HepG2 (cell line): ENCODE data around the gene PANK4. TPM values are rescaled to one million over a fixed set of nuclear protein-coding genes. Genes with fewer than 3 reads are reported as not detected.

Source experiments
- ATAC-seq: fragments of 200-7000 bp; cut with Tn5 transposase; 3 replicates; pipeline ENCODE4 v1.9.1; 2020; ENCODE audit warnings: mild to moderate bottlenecking, moderate library complexity
- BruUV-seq: library from RNA; stranded (reverse); fragments of 400-500 nt; replicated peaks from 2 replicates; lab custom pipeline; 2021; lab: Mats Ljungman, UMichigan
- CTCF ChIA-PET: fragments of 300-600 bp; formaldehyde crosslinking; extraction: SDS; loops from one replicate; lab custom pipeline; 2021; ENCODE audit warnings: low total read pairs, inconsistent platforms, low intra/inter-chr PET ratio; lab: Yijun Ruan, JAX
- POLR2A ChIA-PET: fragments of 350-600 bp; sonication (Branson Sonifier 250); formaldehyde crosslinking; loops from one replicate; lab custom pipeline; 2020; ENCODE audit warnings: antibody characterized with exemption, inconsistent platforms; lab: Yijun Ruan, JAX
- DNase-seq: peaks from one replicate; pipeline ENCODE4 v3.0.0-alpha.2; 2015; ENCODE audit warnings: low spot score
- FAIRE-seq: peaks from 3 replicates; lab custom pipeline; 2011; peaks lifted over from hg19 to GRCh38; lab: Jason Lieb, UNC
- H2AFZ ChIP-seq: one replicate; pipeline ENCODE4 v1.6.1; 2011; ENCODE audit warnings: low read length, inconsistent platforms
- H3K27ac ChIP-seq: fragments of 300-600 bp; 3 replicates; pipeline ENCODE4 v1.8.0; 2011; ENCODE audit warnings: mixed run types, mild to moderate bottlenecking, mixed read lengths, low read length, inconsistent platforms; ENCODE audit not compliant: insufficient read depth; ENCODE audit errors: extremely low read length
- H3K27me3 ChIP-seq, 2 experiments: fragments of 200-600 bp in 1 of 2; 2 replicates in 1 of 2; 3 replicates in 1 of 2; pipeline versions ENCODE4 v1.6.0 to v1.8.0; 2011; ENCODE audit warnings: low read length in 2 of 2, mild to moderate bottlenecking in 2 of 2, moderate library complexity in 2 of 2, inconsistent platforms in 1 of 2; ENCODE audit not compliant: insufficient read depth in 2 of 2, control insufficient read depth in 1 of 2
- H3K36me3 ChIP-seq, 2 experiments: fragments of 200-600 bp in 1 of 2; replicated peaks in 1 of 2; 2 replicates in 1 of 2; 3 replicates in 1 of 2; pipeline versions ENCODE4 v1.5.1 to v1.8.0; 2011; ENCODE audit warnings: low read length in 2 of 2, inconsistent platforms in 1 of 2; ENCODE audit not compliant: insufficient read depth in 2 of 2, control insufficient read depth in 1 of 2
- H3K4me1 ChIP-seq: 2 replicates; pipeline ENCODE4 v1.5.1; 2012; ENCODE audit warnings: low read length, inconsistent platforms; ENCODE audit not compliant: insufficient read depth
- H3K4me2 ChIP-seq: 2 replicates; pipeline ENCODE4 v1.6.0; 2011; ENCODE audit warnings: low read depth, low read length, inconsistent platforms
- H3K4me3 ChIP-seq, 3 experiments: fragments of 200-600 bp in 1 of 3; sonication (generic), shearing (Covaris generic) in 1 of 3; replicated peaks in 1 of 3; 2 replicates each; pipeline ENCODE4 v1.5.1; 2011 to 2016; ENCODE audit warnings: low read length in 3 of 3, inconsistent platforms in 2 of 3, low read depth in 2 of 3, mild to moderate bottlenecking in 2 of 3, control low read depth in 1 of 3, mixed read lengths in 1 of 3; ENCODE audit not compliant: insufficient read depth in 1 of 3
- H3K79me2 ChIP-seq: one replicate; pipeline ENCODE4 v1.6.1; 2011; ENCODE audit warnings: low read length, inconsistent platforms; ENCODE audit not compliant: insufficient read depth
- H3K9ac ChIP-seq: 2 replicates; pipeline ENCODE4 v1.6.0; 2011; ENCODE audit warnings: mild to moderate bottlenecking, low read depth, low read length, inconsistent platforms; ENCODE audit not compliant: insufficient read depth
- H3K9me3 ChIP-seq: 2 replicates; pipeline ENCODE4 v1.5.1; 2012; ENCODE audit warnings: mild to moderate bottlenecking, low read length
- H4K20me1 ChIP-seq: 2 replicates; pipeline ENCODE4 v1.6.0; 2011; ENCODE audit warnings: inconsistent platforms, mild to moderate bottlenecking, low read length, moderate library complexity; ENCODE audit not compliant: insufficient read depth
- DMAP1 ChIP-seq: IDR thresholded peaks from 2 replicates; pipeline ENCODE4 v1.6.1; 2016
- IKZF1 ChIP-seq: fragments of 450-650 bp; IDR thresholded peaks from 2 replicates; pipeline ENCODE4 v1.7.1; 2016
- MTA1 ChIP-seq: sonication (generic); formaldehyde crosslinking; IDR thresholded peaks from 2 replicates; pipeline ENCODE4 v1.4.0; 2020; ENCODE audit warnings: missing genetic modification reagents, mild to moderate bottlenecking, borderline replicate concordance
- POLR2G ChIP-seq: fragments of 200-400 bp; formaldehyde crosslinking; IDR thresholded peaks from 2 replicates; pipeline ENCODE4 v1.6.1; 2018; ENCODE audit warnings: mild to moderate bottlenecking, low read depth, low read length, moderate library complexity
- SAFB2 ChIP-seq: sonication (generic); formaldehyde crosslinking; IDR thresholded peaks from 2 replicates; pipeline ENCODE4 v1.5.1; 2020; ENCODE audit warnings: missing genetic modification reagents, low read depth, mild to moderate bottlenecking, borderline replicate concordance
- WGBS: methylation state at CpG from one replicate; pipeline ENCODE4 v1.1.6; 2017; ENCODE audit warnings: low lambda C conversion rate; 5-methylcytosine and 5-hydroxymethylcytosine counted together
- in situ Hi-C: cut with HindIII; loops from 2 replicates; pipeline ENCODE4 v1.10.0; 2017; ENCODE audit warnings: low pct_unique_long_range_greater_than_20kb; ENCODE audit not compliant: extremely low pct_ligation_motif_present
- intact Hi-C: fragments of 100-400 bp; cut with micrococcal nuclease; formaldehyde crosslinking; loops from one replicate; pipeline ENCODE4 v1.10.0; 2022; ENCODE audit not compliant: unreplicated experiment
- polyA plus RNA-seq, 8 experiments: library from polyadenylated mRNA; depleted of rRNA in 3 of 8; stranded (reverse) in 7 of 8; unstranded in 1 of 8; fragments of >200 nt; fragmentation: Illumina TruSeq in 4 of 8; extraction: Trizol in 4 of 8; gene quantifications; 2 replicates each; pipeline versions ENCODE4 v1.2.1 to v1.2.3, GENCODE V29; 2011 to 2016; ENCODE audit warnings: low read depth in 4 of 8, missing spikeins in 1 of 8, mixed read lengths in 1 of 8; ENCODE audit not compliant: insufficient read depth in 1 of 8
- total RNA-seq, 5 experiments: library from RNA; depleted of rRNA; stranded (reverse); fragments of >200 nt; fragmentation: Illumina TruSeq; extraction: Trizol; gene quantifications; 2 replicates each; pipeline ENCODE4 v1.2.3, GENCODE V29; 2016; ENCODE audit warnings: low read depth in 1 of 5
- TF ChIP-seq, protein P1 (sequence below): IDR thresholded peaks from 2 replicates; pipeline ENCODE4 v1.4.0; 2020; ENCODE audit warnings: mild to moderate bottlenecking, missing genetic modification reagents
- TF ChIP-seq, protein P2 (sequence below): sonication (generic); formaldehyde crosslinking; IDR thresholded peaks from 2 replicates; pipeline ENCODE4 v1.4.0; 2020; ENCODE audit warnings: low read depth, mild to moderate bottlenecking, missing genetic modification reagents

The PANK4 gene
- total and polyA plus RNA-seq, 2 of the 13 experiments (the other 11 are each of a cell fraction or from before 2014, with no cell fraction given) = 17.4 to 19.3 TPM

DNA sequence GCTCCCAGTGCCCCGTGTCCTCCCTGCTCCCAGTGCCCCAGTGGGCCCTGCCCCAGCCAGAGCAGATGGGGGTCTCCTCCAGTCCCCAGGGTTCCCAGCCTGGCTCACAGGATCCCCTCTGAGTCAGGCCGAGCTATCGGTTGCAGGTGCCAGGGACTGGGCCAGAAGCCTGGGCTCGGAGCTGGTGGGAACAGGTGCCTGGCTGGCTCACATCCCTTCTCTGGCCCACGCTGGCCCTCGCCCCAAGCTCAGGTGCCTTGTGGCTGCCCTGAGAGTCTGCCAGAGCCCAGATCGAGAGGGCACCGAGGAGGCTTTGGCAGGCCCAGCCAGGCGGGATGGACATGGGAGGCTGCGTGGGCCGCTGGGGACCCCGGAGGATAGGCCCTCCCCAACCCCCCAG, 31.4 kb downstream of the PANK4 start:
- in situ Hi-C loops = no loop called here

More for the DNA sequence above, 31.4 kb downstream of the PANK4 start:
- no TSS peak for BruUV-seq
- ATAC-seq (no peak), FAIRE-seq (no peak), DNase-seq (no peak)
- H3K9ac ChIP-seq = no peak overlapping the region
- 40% methylated on average over 1 of the region's 12 CpGs for WGBS
- peaks cover 39 to 75% of the 10 kb centered on the region in 2 experiments for H3K27me3 ChIP-seq
- H3K4me2 ChIP-seq = no peak overlapping the region
- no peaks in the 10 kb centered on the region for H3K79me2 ChIP-seq
- TF ChIP-seq POLR2G = no peak
- TF ChIP-seq, protein P1, sequence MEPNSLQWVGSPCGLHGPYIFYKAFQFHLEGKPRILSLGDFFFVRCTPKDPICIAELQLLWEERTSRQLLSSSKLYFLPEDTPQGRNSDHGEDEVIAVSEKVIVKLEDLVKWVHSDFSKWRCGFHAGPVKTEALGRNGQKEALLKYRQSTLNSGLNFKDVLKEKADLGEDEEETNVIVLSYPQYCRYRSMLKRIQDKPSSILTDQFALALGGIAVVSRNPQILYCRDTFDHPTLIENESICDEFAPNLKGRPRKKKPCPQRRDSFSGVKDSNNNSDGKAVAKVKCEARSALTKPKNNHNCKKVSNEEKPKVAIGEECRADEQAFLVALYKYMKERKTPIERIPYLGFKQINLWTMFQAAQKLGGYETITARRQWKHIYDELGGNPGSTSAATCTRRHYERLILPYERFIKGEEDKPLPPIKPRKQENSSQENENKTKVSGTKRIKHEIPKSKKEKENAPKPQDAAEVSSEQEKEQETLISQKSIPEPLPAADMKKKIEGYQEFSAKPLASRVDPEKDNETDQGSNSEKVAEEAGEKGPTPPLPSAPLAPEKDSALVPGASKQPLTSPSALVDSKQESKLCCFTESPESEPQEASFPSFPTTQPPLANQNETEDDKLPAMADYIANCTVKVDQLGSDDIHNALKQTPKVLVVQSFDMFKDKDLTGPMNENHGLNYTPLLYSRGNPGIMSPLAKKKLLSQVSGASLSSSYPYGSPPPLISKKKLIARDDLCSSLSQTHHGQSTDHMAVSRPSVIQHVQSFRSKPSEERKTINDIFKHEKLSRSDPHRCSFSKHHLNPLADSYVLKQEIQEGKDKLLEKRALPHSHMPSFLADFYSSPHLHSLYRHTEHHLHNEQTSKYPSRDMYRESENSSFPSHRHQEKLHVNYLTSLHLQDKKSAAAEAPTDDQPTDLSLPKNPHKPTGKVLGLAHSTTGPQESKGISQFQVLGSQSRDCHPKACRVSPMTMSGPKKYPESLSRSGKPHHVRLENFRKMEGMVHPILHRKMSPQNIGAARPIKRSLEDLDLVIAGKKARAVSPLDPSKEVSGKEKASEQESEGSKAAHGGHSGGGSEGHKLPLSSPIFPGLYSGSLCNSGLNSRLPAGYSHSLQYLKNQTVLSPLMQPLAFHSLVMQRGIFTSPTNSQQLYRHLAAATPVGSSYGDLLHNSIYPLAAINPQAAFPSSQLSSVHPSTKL = no peak
- TF ChIP-seq, protein P2, sequence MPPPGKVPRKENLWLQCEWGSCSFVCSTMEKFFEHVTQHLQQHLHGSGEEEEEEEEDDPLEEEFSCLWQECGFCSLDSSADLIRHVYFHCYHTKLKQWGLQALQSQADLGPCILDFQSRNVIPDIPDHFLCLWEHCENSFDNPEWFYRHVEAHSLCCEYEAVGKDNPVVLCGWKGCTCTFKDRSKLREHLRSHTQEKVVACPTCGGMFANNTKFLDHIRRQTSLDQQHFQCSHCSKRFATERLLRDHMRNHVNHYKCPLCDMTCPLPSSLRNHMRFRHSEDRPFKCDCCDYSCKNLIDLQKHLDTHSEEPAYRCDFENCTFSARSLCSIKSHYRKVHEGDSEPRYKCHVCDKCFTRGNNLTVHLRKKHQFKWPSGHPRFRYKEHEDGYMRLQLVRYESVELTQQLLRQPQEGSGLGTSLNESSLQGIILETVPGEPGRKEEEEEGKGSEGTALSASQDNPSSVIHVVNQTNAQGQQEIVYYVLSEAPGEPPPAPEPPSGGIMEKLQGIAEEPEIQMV (CRISPR knock-in tag) = no peak
- no peak for TF ChIP-seq SAFB2 (CRISPR knock-in tag)
- no peak for TF ChIP-seq MTA1 (CRISPR knock-in tag)
- TF ChIP-seq IKZF1 = no peak
- no peak for TF ChIP-seq DMAP1
- ChIA-PET CTCF (no interaction called here), POLR2A (no interaction called here)
- H3K4me3 ChIP-seq = no peak overlapping the region
- H3K9me3 ChIP-seq = no peaks in the 10 kb centered on the region
- no peaks in the 10 kb centered on the region for H4K20me1 ChIP-seq
- H3K4me1 ChIP-seq = peaks cover 32% of the 10 kb centered on the region
- H3K36me3 ChIP-seq = no peaks in the 10 kb centered on the region
- intact Hi-C loops = no loop called here
- no peak overlapping the region for H2AFZ ChIP-seq
- H3K27ac ChIP-seq = no peak overlapping the region
